CD14-positive monocyte (primary cell): ENCODE data around the gene GSTA2. TPM values are rescaled to one million over a fixed set of nuclear protein-coding genes. Genes with fewer than 3 reads are reported as not detected.

ENCODE experiments used
- DNase-seq, 3 donors: peaks; one replicate each; pipeline ENCODE4 v3.0.0-alpha.2; 2011 to 2022
- H2AFZ ChIP-seq: 2 replicates; pipeline ENCODE4 v1.6.0; 2012; ENCODE audit warnings: mild to moderate bottlenecking, low read depth, low read length, inconsistent platforms; ENCODE audit not compliant: insufficient read depth, poor library complexity, severe bottlenecking
- H3K27ac ChIP-seq, 2 donors: 1 replicate in 1 of 2; 2 replicates in 1 of 2; pipeline ENCODE4 v1.5.1; 2012 to 2013; ENCODE audit warnings: low read length in 2 of 2, control low read depth in 1 of 2, inconsistent platforms in 1 of 2, low read depth in 1 of 2, mild to moderate bottlenecking in 1 of 2
- H3K27me3 ChIP-seq, 2 donors: one replicate each; pipeline versions ENCODE4 v1.6.0 to v1.6.1; 2011 to 2013; ENCODE audit warnings: low read length in 2 of 2; ENCODE audit not compliant: control insufficient read depth in 2 of 2, insufficient read depth in 2 of 2
- H3K36me3 ChIP-seq, 2 donors: replicated peaks in 1 of 2; 1 replicate in 1 of 2; 2 replicates in 1 of 2; pipeline versions ENCODE4 v1.5.1 to v1.6.1; 2012 to 2013; ENCODE audit warnings: low read length in 2 of 2, control low read depth in 1 of 2, inconsistent platforms in 1 of 2, mild to moderate bottlenecking in 1 of 2; ENCODE audit not compliant: insufficient read depth in 2 of 2, control insufficient read depth in 1 of 2
- H3K4me1 ChIP-seq, 2 donors: 1 replicate in 1 of 2; 2 replicates in 1 of 2; pipeline versions ENCODE4 v1.5.1 to v1.6.1; 2012 to 2013; ENCODE audit warnings: low read length in 2 of 2, control low read depth in 1 of 2, inconsistent platforms in 1 of 2, mild to moderate bottlenecking in 1 of 2, moderate library complexity in 1 of 2; ENCODE audit not compliant: insufficient read depth in 2 of 2, control insufficient read depth in 1 of 2
- H3K4me2 ChIP-seq: replicated peaks from 2 replicates; pipeline ENCODE3; 2012; ENCODE audit warnings: low read length, moderate library complexity, mild to moderate bottlenecking; ENCODE audit not compliant: poor library complexity, severe bottlenecking; ENCODE audit errors: extremely low read depth
- H3K4me3 ChIP-seq, 3 experiments: fragments of 200-600 bp in 1 of 3; sonication (generic) in 1 of 3; replicated peaks in 1 of 3; 1 replicate in 2 of 3; 2 replicates in 1 of 3; pipeline ENCODE4 v1.5.1; 2011 to 2013; ENCODE audit warnings: low read length in 3 of 3, mild to moderate bottlenecking in 3 of 3, control low read depth in 2 of 3, low read depth in 2 of 3, inconsistent platforms in 1 of 3, moderate library complexity in 1 of 3
- H3K79me2 ChIP-seq: 2 replicates; pipeline ENCODE4 v1.6.0; 2012; ENCODE audit warnings: mild to moderate bottlenecking, control low read depth, inconsistent platforms, low read length, moderate library complexity; ENCODE audit not compliant: insufficient read depth
- H3K9ac ChIP-seq: 2 replicates; pipeline ENCODE4 v1.6.0; 2017; ENCODE audit warnings: low read length, mild to moderate bottlenecking; ENCODE audit not compliant: insufficient read depth, poor library complexity, severe bottlenecking
- H3K9me3 ChIP-seq, 2 donors: replicated peaks in 1 of 2; 1 replicate in 1 of 2; 2 replicates in 1 of 2; pipeline versions ENCODE4 v1.5.1 to v1.6.1; 2012 to 2013; ENCODE audit warnings: low read length in 2 of 2, control low read depth in 1 of 2; ENCODE audit not compliant: control insufficient read depth in 1 of 2, insufficient read depth in 1 of 2
- H4K20me1 ChIP-seq: 2 replicates; pipeline ENCODE4 v1.6.0; 2012; ENCODE audit warnings: mild to moderate bottlenecking, low read length, control low read depth, moderate library complexity; ENCODE audit not compliant: insufficient read depth
- H3K27ac Mint-ChIP-seq, 7 donors: one replicate each; pipeline ENCODE4 v1.8.0; 2020; ENCODE audit warnings: mild to moderate bottlenecking in 7 of 7, mixed read lengths in 7 of 7, moderate library complexity in 6 of 7, inconsistent platforms in 2 of 7
- H3K27me3 Mint-ChIP-seq, 3 donors: one replicate each; pipeline ENCODE4 v1.8.0; 2021 to 2022; ENCODE audit warnings: low read depth in 3 of 3, mild to moderate bottlenecking in 3 of 3, mixed read lengths in 3 of 3, moderate library complexity in 3 of 3, inconsistent platforms in 1 of 3
- H3K36me3 Mint-ChIP-seq, 2 donors: one replicate each; pipeline ENCODE4 v1.8.0; 2020; ENCODE audit warnings: mixed read lengths in 2 of 2, inconsistent platforms in 1 of 2, mild to moderate bottlenecking in 1 of 2
- H3K4me1 Mint-ChIP-seq: one replicate; pipeline ENCODE4 v1.8.0; 2020; ENCODE audit warnings: mild to moderate bottlenecking, mixed read lengths
- H3K4me3 Mint-ChIP-seq, 2 donors: one replicate each; pipeline ENCODE4 v1.8.0; 2020; ENCODE audit warnings: mild to moderate bottlenecking in 2 of 2, mixed read lengths in 2 of 2, moderate library complexity in 1 of 2
- H3K9me3 Mint-ChIP-seq, 7 donors: one replicate each; pipeline ENCODE4 v1.8.0; 2020 to 2022; ENCODE audit warnings: mixed read lengths in 7 of 7, mild to moderate bottlenecking in 6 of 7, moderate library complexity in 6 of 7, inconsistent platforms in 2 of 7
- CTCF ChIP-seq: fragments of 200-600 bp; IDR thresholded peaks from one replicate; pipeline ENCODE4 v1.8.0; 2022; ENCODE audit warnings: antibody characterized with exemption, mild to moderate bottlenecking
- WGBS: methylation state at CpG from one replicate; pipeline ENCODE4 v1.1.5; 2013; ENCODE audit warnings: missing lambda C conversion rate; ENCODE audit not compliant: insufficient coverage; 5-methylcytosine and 5-hydroxymethylcytosine counted together
- intact Hi-C, 2 donors: fragments of 100-400 bp; cut with micrococcal nuclease; formaldehyde crosslinking; loops; one replicate each; pipeline versions ENCODE4 v1.15.0 to v1.15.1; 2023
- polyA plus RNA-seq, 3 donors: library from polyadenylated mRNA; depleted of rRNA in 1 of 3; unstranded in 2 of 3; stranded (reverse) in 1 of 3; fragments of 300-500 nt in 2 of 3; fragments of >200 nt in 1 of 3; fragmentation: Illumina TruSeq in 2 of 3; gene quantifications; 1 replicate in 2 of 3; 2 replicates in 1 of 3; pipeline ENCODE4 v1.2.3, GENCODE V29; 2012 to 2021

GSTA2 gene
- polyA plus RNA-seq, 3 donors = not detected

- Histone ChIP-seq H3K4me2 (no peak overlapping the region), H3K4me3 (no peak overlapping the region), H4K20me1 (no peaks in the 10 kb centered on the region), H3K4me1 (no peaks in the 10 kb centered on the region), H3K27me3 (no peaks in the 10 kb centered on the region), H3K9ac (no peak overlapping the region), H3K9me3 (no peaks in the 10 kb centered on the region), H3K36me3 (no peaks in the 10 kb centered on the region), H3K27ac (no peak overlapping the region), H2AFZ (no peak overlapping the region), H3K79me2 (no peaks in the 10 kb centered on the region)
- Mint-ChIP-seq H3K27ac (no peak overlapping the region), H3K4me3 (no peak overlapping the region), H3K27me3 (peaks cover 0 to 6% (median 4%) of the 10 kb centered on the region in 3 donors), H3K4me1 (no peaks in the 10 kb centered on the region), H3K36me3 (no peaks in the 10 kb centered on the region), H3K9me3 (no peaks in the 10 kb centered on the region)
- WGBS = 100% methylated on average over 1 of the region's 2 CpGs
- no peak for DNase-seq
- no peak for TF ChIP-seq CTCF
- intact Hi-C loops = no loop called here
Measured at GRCh38 chr6:52726193-52726542, 37.1 kb downstream of the GSTA2 start.

- Histone ChIP-seq H3K9ac (no peak overlapping the region), H3K9me3 (no peaks in the 10 kb centered on the region), H3K4me3 (no peak overlapping the region), H3K4me1 (no peaks in the 10 kb centered on the region), H3K27ac (no peak overlapping the region), H3K27me3 (no peaks in the 10 kb centered on the region), H3K79me2 (no peaks in the 10 kb centered on the region), H3K36me3 (no peaks in the 10 kb centered on the region), H2AFZ (no peak overlapping the region), H4K20me1 (no peaks in the 10 kb centered on the region), H3K4me2 (no peak overlapping the region)
- TF ChIP-seq CTCF = no peak
- no CpG with 5 or more reads among the region's 2 CpGs for WGBS
- Mint-ChIP-seq H3K9me3 (peaks cover 0 to 1% (median 0%) of the 10 kb centered on the region in 7 donors), H3K36me3 (no peaks in the 10 kb centered on the region), H3K4me3 (no peak overlapping the region), H3K4me1 (no peaks in the 10 kb centered on the region), H3K27ac (peak overlapping the region in 1 of 7 donors; percentile 12), H3K27me3 (peaks cover 0 to 6% (median 4%) of the 10 kb centered on the region in 3 donors)
- no peak for DNase-seq
- intact Hi-C loops = no loop called here
Measured at GRCh38 chr6:52725535-52726192, 37.6 kb downstream of the GSTA2 start.
